Trophoblast cell (in vitro differentiated cells and primary cell): ENCODE data around the gene PXT1.

ENCODE experiments used
- DNase-seq, 2 donors: peaks; one replicate each; pipeline ENCODE4 v3.0.0-alpha.2; 2016
- H2AFZ ChIP-seq: 2 replicates; pipeline ENCODE4 v1.6.1; 2013; ENCODE audit warnings: low read length, moderate library complexity, mild to moderate bottlenecking; ENCODE audit not compliant: insufficient read depth, poor library complexity
- H2AK5ac ChIP-seq: 2 replicates; pipeline ENCODE4 v1.6.1; 2013; ENCODE audit warnings: mild to moderate bottlenecking, low read length
- H2BK120ac ChIP-seq: 2 replicates; pipeline ENCODE4 v1.6.1; 2013; ENCODE audit warnings: low read length, mild to moderate bottlenecking, moderate library complexity; ENCODE audit not compliant: insufficient read depth, poor library complexity
- H2BK12ac ChIP-seq: 2 replicates; pipeline ENCODE4 v1.6.1; 2013; ENCODE audit warnings: mild to moderate bottlenecking, low read length, moderate library complexity
- H2BK5ac ChIP-seq: 2 replicates; pipeline ENCODE4 v1.6.1; 2013; ENCODE audit warnings: low read length, low read depth, moderate library complexity, mild to moderate bottlenecking; ENCODE audit not compliant: poor library complexity
- H3K14ac ChIP-seq: 2 replicates; pipeline ENCODE4 v1.6.1; 2013; ENCODE audit warnings: mild to moderate bottlenecking, low read length
- H3K18ac ChIP-seq: 2 replicates; pipeline ENCODE4 v1.6.1; 2013; ENCODE audit warnings: mild to moderate bottlenecking, low read length
- H3K23ac ChIP-seq: 2 replicates; pipeline ENCODE4 v1.6.1; 2013; ENCODE audit warnings: low read length
- H3K27ac ChIP-seq: 2 replicates; pipeline ENCODE4 v1.5.1; 2013; ENCODE audit warnings: low read depth, mild to moderate bottlenecking, inconsistent platforms, low read length, moderate library complexity
- H3K27me3 ChIP-seq: 2 replicates; pipeline ENCODE4 v1.6.1; 2013; ENCODE audit warnings: inconsistent platforms, mild to moderate bottlenecking, low read length, moderate library complexity; ENCODE audit not compliant: insufficient read depth
- H3K36me3 ChIP-seq, 2 experiments: 1 replicate in 1 of 2; 2 replicates in 1 of 2; pipeline ENCODE4 v1.6.1; 2013; ENCODE audit warnings: low read length in 2 of 2, mild to moderate bottlenecking in 2 of 2, moderate library complexity in 1 of 2; ENCODE audit not compliant: insufficient read depth in 2 of 2, control insufficient read depth in 1 of 2
- H3K4ac ChIP-seq: 2 replicates; pipeline ENCODE4 v1.6.1; 2013; ENCODE audit warnings: low read depth, mild to moderate bottlenecking, low read length, moderate library complexity
- H3K4me1 ChIP-seq, 2 experiments: 1 replicate in 1 of 2; 2 replicates in 1 of 2; pipeline ENCODE4 v1.6.1; 2013; ENCODE audit warnings: low read length in 2 of 2, mild to moderate bottlenecking in 2 of 2, moderate library complexity in 1 of 2; ENCODE audit not compliant: insufficient read depth in 2 of 2, control insufficient read depth in 1 of 2
- H3K4me2 ChIP-seq: 2 replicates; pipeline ENCODE4 v1.6.1; 2013; ENCODE audit warnings: inconsistent platforms, mild to moderate bottlenecking, low read length, moderate library complexity
- H3K4me3 ChIP-seq: 2 replicates; pipeline ENCODE4 v1.5.1; 2013; ENCODE audit warnings: mild to moderate bottlenecking, low read depth, low read length, inconsistent platforms
- H3K79me1 ChIP-seq: one replicate; pipeline ENCODE4 v1.6.1; 2013; ENCODE audit warnings: low read length
- H3K79me2 ChIP-seq: 2 replicates; pipeline ENCODE4 v1.6.1; 2013; ENCODE audit warnings: low read length, mild to moderate bottlenecking; ENCODE audit not compliant: control insufficient read depth, insufficient read depth, poor library complexity
- H3K9ac ChIP-seq: 2 replicates; pipeline ENCODE4 v1.6.1; 2013; ENCODE audit warnings: mild to moderate bottlenecking, low read length
- H3K9me3 ChIP-seq: 2 replicates; pipeline ENCODE4 v1.6.1; 2013; ENCODE audit warnings: low read depth, mild to moderate bottlenecking, control low read depth, inconsistent platforms, low read length; ENCODE audit not compliant: insufficient read depth
- H4K12ac ChIP-seq: 2 replicates; pipeline ENCODE4 v1.6.1; 2013; ENCODE audit warnings: low read depth, mild to moderate bottlenecking, low read length, moderate library complexity
- H4K8ac ChIP-seq: 2 replicates; pipeline ENCODE4 v1.6.1; 2013; ENCODE audit warnings: low read depth, mild to moderate bottlenecking, low read length, moderate library complexity
- H4K91ac ChIP-seq: one replicate; pipeline ENCODE4 v1.6.1; 2013; ENCODE audit warnings: low read depth, mild to moderate bottlenecking, low read length, moderate library complexity
- WGBS: extraction: QIAGEN DNeasy Blood & Tissue Kit; methylation state at CpG from one replicate; pipeline ENCODE4 v1.1.7; 2013; ENCODE audit warnings: missing lambda C conversion rate; ENCODE audit not compliant: insufficient read length, insufficient coverage; ENCODE audit errors: extremely low coverage; 5-methylcytosine and 5-hydroxymethylcytosine counted together

Gene PXT1

GRCh38 chr6:36423101-36423824, 19.4 kb downstream of the PXT1 start:
- peak overlapping the region; percentile 71 for H2AFZ ChIP-seq
- H2BK120ac ChIP-seq, result no peak overlapping the region
- peak overlapping the region; percentile 4 for H3K4ac ChIP-seq
- peak overlapping the region; percentile 57 for H4K12ac ChIP-seq
- peak overlapping the region; percentile 76 for H4K8ac ChIP-seq
- no peak overlapping the region for H3K23ac ChIP-seq
- peak overlapping the region; percentile 68 for H3K9ac ChIP-seq
- H2BK5ac ChIP-seq, result no peak overlapping the region
- no CpG with 5 or more reads among the region's 51 CpGs for WGBS
- peak overlapping the region; percentile 58 for H4K91ac ChIP-seq
- H3K9me3 ChIP-seq, result no peaks in the 10 kb centered on the region
- H2AK5ac ChIP-seq, result no peak overlapping the region
- H3K18ac ChIP-seq, result peak overlapping the region; percentile 51
- peaks cover 5% of the 10 kb centered on the region for H3K79me1 ChIP-seq
- H3K79me2 ChIP-seq, result no peaks in the 10 kb centered on the region
- peak overlapping the region; percentile 13 for H3K27ac ChIP-seq
- H3K14ac ChIP-seq, result peak overlapping the region; percentile 65
- peak overlapping the region; percentile 78 for H3K4me3 ChIP-seq
- peak; percentile 99 to 100 for DNase-seq
- H2BK12ac ChIP-seq, result no peak overlapping the region
- H3K4me2 ChIP-seq, result peak overlapping the region; percentile 81
- peaks cover 0 to 9% of the 10 kb centered on the region in 2 experiments for H3K4me1 ChIP-seq
- H3K27me3 ChIP-seq, result no peaks in the 10 kb centered on the region
- no peaks in the 10 kb centered on the region for H3K36me3 ChIP-seq

- Histone ChIP-seq H3K4me1 (peaks cover 0 to 7% of the 10 kb centered on the region in 2 experiments), H3K27me3 (no peaks in the 10 kb centered on the region), H3K4ac (no peak overlapping the region), H2BK5ac (no peak overlapping the region), H4K91ac (no peak overlapping the region), H4K12ac (no peak overlapping the region), H3K4me3 (no peak overlapping the region), H2BK12ac (no peak overlapping the region), H3K79me2 (no peaks in the 10 kb centered on the region), H3K23ac (no peak overlapping the region), H4K8ac (no peak overlapping the region), H2BK120ac (no peak overlapping the region), H3K9ac (no peak overlapping the region), H3K36me3 (no peaks in the 10 kb centered on the region), H3K79me1 (peaks cover 3% of the 10 kb centered on the region), H3K14ac (no peak overlapping the region), H2AK5ac (no peak overlapping the region), H3K18ac (no peak overlapping the region), H3K27ac (peak overlapping the region; percentile 13), H3K9me3 (no peaks in the 10 kb centered on the region), H2AFZ (peak overlapping the region; percentile 5), H3K4me2 (peak overlapping the region; percentile 62)
- WGBS, result 100% methylated on average over 1 of the region's 4 CpGs
- no peak for DNase-seq
Observed at GRCh38 chr6:36422714-36423100, 19.9 kb downstream of the PXT1 start.

- Histone ChIP-seq H3K4me1 (peaks cover 0 to 6% of the 10 kb centered on the region in 2 experiments), H3K36me3 (no peaks in the 10 kb centered on the region), H3K79me1 (peaks cover 3% of the 10 kb centered on the region), H2AFZ (no peak overlapping the region), H3K4me3 (no peak overlapping the region), H3K18ac (no peak overlapping the region), H3K23ac (no peak overlapping the region), H3K9ac (no peak overlapping the region), H2AK5ac (no peak overlapping the region), H2BK5ac (no peak overlapping the region), H2BK12ac (no peak overlapping the region), H3K14ac (no peak overlapping the region), H4K12ac (no peak overlapping the region), H3K9me3 (no peaks in the 10 kb centered on the region), H3K4ac (no peak overlapping the region), H2BK120ac (no peak overlapping the region), H3K79me2 (no peaks in the 10 kb centered on the region), H4K91ac (no peak overlapping the region), H4K8ac (no peak overlapping the region), H3K27me3 (no peaks in the 10 kb centered on the region), H3K4me2 (no peak overlapping the region), H3K27ac (no peak overlapping the region)
- DNase-seq, result no peak
- WGBS, result no CpG with 5 or more reads among the region's 1 CpG
Observed at GRCh38 chr6:36419310-36419709, 23.3 kb downstream of the PXT1 start.

- Histone ChIP-seq H3K18ac (no peak overlapping the region), H2BK12ac (no peak overlapping the region), H3K4me3 (no peak overlapping the region), H3K4ac (no peak overlapping the region), H3K4me2 (no peak overlapping the region), H4K8ac (no peak overlapping the region), H3K9ac (no peak overlapping the region), H3K79me2 (no peaks in the 10 kb centered on the region), H3K79me1 (peaks cover 4% of the 10 kb centered on the region), H3K27me3 (no peaks in the 10 kb centered on the region), H3K36me3 (no peaks in the 10 kb centered on the region), H3K27ac (no peak overlapping the region), H3K9me3 (no peaks in the 10 kb centered on the region), H2AK5ac (no peak overlapping the region), H3K14ac (no peak overlapping the region), H2AFZ (no peak overlapping the region), H4K12ac (no peak overlapping the region), H4K91ac (no peak overlapping the region), H3K23ac (no peak overlapping the region), H3K4me1 (peaks cover 0 to 6% of the 10 kb centered on the region in 2 experiments), H2BK120ac (no peak overlapping the region), H2BK5ac (no peak overlapping the region)
- no CpG with 5 or more reads among the region's 3 CpGs for WGBS
- peak in 1 of 2 donors; percentile 27 for DNase-seq
Observed at GRCh38 chr6:36418558-36418957, 24.1 kb downstream of the PXT1 start.
